ENCODE results near the gene TWF2. TPM values are rescaled to one million over a fixed set of nuclear protein-coding genes. Genes with fewer than 3 reads are reported as not detected.

Gene TWF2
- total and polyA plus RNA-seq, 2 of the 4 experiments (the other 2 are of a cell fraction), result 111 to 145 TPM

- Histone ChIP-seq H2AK5ac (ENCODE audit: low read depth, low read length) (no peak overlapping the region), H3K36me3 (ENCODE audit: control insufficient read depth, insufficient read depth, low read length) (no peaks in the 10 kb centered on the region), H3K9ac (ENCODE audit: low read depth, low read length) (no peak overlapping the region), H3K56ac (ENCODE audit: extremely low read depth, insufficient read depth, low read length) (no peak overlapping the region), H3K4me3 (ENCODE audit: insufficient read depth, low read depth, low read length) (no peak overlapping the region), H4K20me1 (ENCODE audit: insufficient read depth, low read length) (no peaks in the 10 kb centered on the region), H3K9me1 (ENCODE audit: insufficient read depth, low read length) (no peaks in the 10 kb centered on the region), H2BK5ac (ENCODE audit: low read depth, low read length, poor library complexity, severe bottlenecking) (no peak overlapping the region), H3K4ac (ENCODE audit: low read depth, low read length) (no peak overlapping the region), H2AFZ (replicated peaks; ENCODE audit: low read length, poor library complexity) (no peak overlapping the region), H2AK9ac (replicated peaks; ENCODE audit: low read depth, low read length, poor library complexity) (no peak overlapping the region), H3K9me3 (ENCODE audit: control insufficient read depth, insufficient read depth, low read length) (no peaks in the 10 kb centered on the region), H4K91ac (ENCODE audit: insufficient read depth, low read depth, low read length) (no peak overlapping the region), H3K4me1 (ENCODE audit: control insufficient read depth, insufficient read depth, low read length) (no peaks in the 10 kb centered on the region), H4K8ac (ENCODE audit: low read depth in 2 of 2, low read length in 2 of 2) (no peak overlapping the region), H3K18ac (ENCODE audit: low read depth, low read length) (no peak overlapping the region), H3K23ac (ENCODE audit: low read depth, low read length) (no peak overlapping the region), H2BK120ac (ENCODE audit: low read depth, low read length) (no peak overlapping the region), H3K27me3 (ENCODE audit: control insufficient read depth, insufficient read depth, low read length) (peaks cover 8% of the 10 kb centered on the region), H3K79me1 (ENCODE audit: low read depth in 1 of 2, low read length in 2 of 2) (no peaks in the 10 kb centered on the region), H2BK15ac (ENCODE audit: low read depth, low read length) (no peak overlapping the region), H3K27ac (ENCODE audit: insufficient read depth, low read length) (no peak overlapping the region), H4K5ac (ENCODE audit: low read depth, low read length) (no peak overlapping the region), H3K4me2 (ENCODE audit: low read depth, low read length) (no peak overlapping the region), H3K14ac (replicated peaks; ENCODE audit: low read depth, low read length) (no peak overlapping the region), H2BK20ac (ENCODE audit: low read depth, low read length) (no peak overlapping the region)
- CTCF ChIA-PET, result no interaction called here
- dilution Hi-C loops (cut with HindIII; ENCODE audit: low sequenced_read_pairs, unreplicated experiment) (no loop called here), intact Hi-C loops (cut with micrococcal nuclease) (no loop called here), in situ Hi-C loops (cut with MboI; ENCODE audit: low sequenced_read_pairs) (no loop called here)
- TF ChIP-seq MAZ (IDR thresholded peaks at IDR 0.05; ENCODE audit: borderline replicate concordance, low read depth, low read length), result no peak
- TF ChIP-seq NFE2L2 (IDR thresholded peaks at IDR 0.05; ENCODE audit: low read depth, low read length), result no peak
- TF ChIP-seq POLR2A (IDR thresholded peaks at IDR 0.05; ENCODE audit: low read depth, low read length), result no peak
- no peak for TF ChIP-seq RFX5 (IDR thresholded peaks at IDR 0.05; ENCODE audit: low read depth, low read length)
- TF ChIP-seq MXI1 (IDR thresholded peaks at IDR 0.05; ENCODE audit: borderline replicate concordance, low read depth, low read length), result no peak
- TF ChIP-seq BHLHE40 (IDR thresholded peaks at IDR 0.05; ENCODE audit: low read depth, low read length), result no peak
- no peak for TF ChIP-seq RAD21 (IDR thresholded peaks at IDR 0.05; ENCODE audit: low read length)
- no peak for TF ChIP-seq CTCF (conservative IDR thresholded peaks at IDR 0.05; ENCODE audit: low read depth, low read length)
- no peak for TF ChIP-seq CHD1 (IDR thresholded peaks at IDR 0.05; ENCODE audit: low read depth, low read length)
- no peak for TF ChIP-seq SMC3 (IDR thresholded peaks at IDR 0.05; ENCODE audit: low read depth, low read length)
- TF ChIP-seq MAFK (IDR thresholded peaks at IDR 0.05; ENCODE audit: low read depth, low read length), result no peak
- no peak for TF ChIP-seq RCOR1 (IDR thresholded peaks at IDR 0.05; ENCODE audit: insufficient replicate concordance, low read length)
- no peak for TF ChIP-seq FOS (IDR thresholded peaks at IDR 0.05; ENCODE audit: low read depth, low read length)
- POLR2A ChIA-PET (ENCODE audit: unreplicated experiment), result no interaction called here
- 81% methylated on average over 2 of the region's 4 CpGs; no CpG with 5 or more reads in 1 of the 2 experiments for WGBS, 2 experiments (ENCODE audit: extremely low coverage in 2 of 2, insufficient read length in 1 of 2)
- BruUV-seq (replicated peaks), result no TSS peak
- no peak for DNase-seq
- ATAC-seq (ENCODE audit: low read depth), result no peak
Measured at GRCh38 chr3:52182691-52183090, 56.3 kb downstream of the TWF2 start.
